ENCODE results near the gene PPDPF.

DNA sequence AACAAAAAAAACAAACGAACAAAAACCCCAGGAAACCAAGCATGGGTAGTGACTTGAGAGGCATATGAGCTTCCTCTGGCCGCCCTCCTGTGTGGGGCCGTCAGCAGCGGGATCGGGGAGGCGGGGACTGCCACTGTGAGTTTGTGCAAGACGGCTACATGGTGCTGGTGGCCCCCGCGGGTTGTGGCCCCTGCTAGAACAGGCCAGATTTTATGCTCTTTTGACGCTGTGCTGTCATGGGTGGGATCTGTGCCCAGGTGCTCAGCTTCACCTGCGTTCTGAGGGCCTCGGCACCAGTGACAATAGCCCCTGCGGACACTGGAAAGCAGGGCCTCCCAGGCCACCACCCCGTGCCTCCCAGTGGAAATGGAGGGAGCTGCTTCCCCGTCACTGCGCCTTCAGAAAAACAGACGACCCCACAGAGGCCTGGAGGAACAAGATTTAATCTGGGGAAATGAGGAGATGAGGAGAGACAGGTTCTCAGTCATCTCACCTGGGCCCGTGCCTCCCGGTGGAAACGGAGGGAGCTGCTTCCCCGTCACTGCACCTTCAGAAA lies 43.4 kb upstream of the PPDPF start:
- TF ChIP-seq POLR2AphosphoS5 (IDR thresholded peaks at IDR 0.05) (no peak), TAF1 (IDR thresholded peaks at IDR 0.05; ENCODE audit: low read depth) (no peak), EZH2 (IDR thresholded peaks at IDR 0.05; ENCODE audit: borderline replicate concordance, insufficient read depth, low read length, poor library complexity, severe bottlenecking) (no peak), RAD21 (conservative IDR thresholded peaks at IDR 0.05) (no peak), MXI1 (conservative IDR thresholded peaks at IDR 0.05; ENCODE audit: poor library complexity, severe bottlenecking) (no peak)
- TF ChIP-seq, protein P1, sequence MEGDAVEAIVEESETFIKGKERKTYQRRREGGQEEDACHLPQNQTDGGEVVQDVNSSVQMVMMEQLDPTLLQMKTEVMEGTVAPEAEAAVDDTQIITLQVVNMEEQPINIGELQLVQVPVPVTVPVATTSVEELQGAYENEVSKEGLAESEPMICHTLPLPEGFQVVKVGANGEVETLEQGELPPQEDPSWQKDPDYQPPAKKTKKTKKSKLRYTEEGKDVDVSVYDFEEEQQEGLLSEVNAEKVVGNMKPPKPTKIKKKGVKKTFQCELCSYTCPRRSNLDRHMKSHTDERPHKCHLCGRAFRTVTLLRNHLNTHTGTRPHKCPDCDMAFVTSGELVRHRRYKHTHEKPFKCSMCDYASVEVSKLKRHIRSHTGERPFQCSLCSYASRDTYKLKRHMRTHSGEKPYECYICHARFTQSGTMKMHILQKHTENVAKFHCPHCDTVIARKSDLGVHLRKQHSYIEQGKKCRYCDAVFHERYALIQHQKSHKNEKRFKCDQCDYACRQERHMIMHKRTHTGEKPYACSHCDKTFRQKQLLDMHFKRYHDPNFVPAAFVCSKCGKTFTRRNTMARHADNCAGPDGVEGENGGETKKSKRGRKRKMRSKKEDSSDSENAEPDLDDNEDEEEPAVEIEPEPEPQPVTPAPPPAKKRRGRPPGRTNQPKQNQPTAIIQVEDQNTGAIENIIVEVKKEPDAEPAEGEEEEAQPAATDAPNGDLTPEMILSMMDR (IDR thresholded peaks at IDR 0.05; ENCODE audit: poor library complexity, severe bottlenecking) = peak; percentile 41
- TF ChIP-seq, protein P2, sequence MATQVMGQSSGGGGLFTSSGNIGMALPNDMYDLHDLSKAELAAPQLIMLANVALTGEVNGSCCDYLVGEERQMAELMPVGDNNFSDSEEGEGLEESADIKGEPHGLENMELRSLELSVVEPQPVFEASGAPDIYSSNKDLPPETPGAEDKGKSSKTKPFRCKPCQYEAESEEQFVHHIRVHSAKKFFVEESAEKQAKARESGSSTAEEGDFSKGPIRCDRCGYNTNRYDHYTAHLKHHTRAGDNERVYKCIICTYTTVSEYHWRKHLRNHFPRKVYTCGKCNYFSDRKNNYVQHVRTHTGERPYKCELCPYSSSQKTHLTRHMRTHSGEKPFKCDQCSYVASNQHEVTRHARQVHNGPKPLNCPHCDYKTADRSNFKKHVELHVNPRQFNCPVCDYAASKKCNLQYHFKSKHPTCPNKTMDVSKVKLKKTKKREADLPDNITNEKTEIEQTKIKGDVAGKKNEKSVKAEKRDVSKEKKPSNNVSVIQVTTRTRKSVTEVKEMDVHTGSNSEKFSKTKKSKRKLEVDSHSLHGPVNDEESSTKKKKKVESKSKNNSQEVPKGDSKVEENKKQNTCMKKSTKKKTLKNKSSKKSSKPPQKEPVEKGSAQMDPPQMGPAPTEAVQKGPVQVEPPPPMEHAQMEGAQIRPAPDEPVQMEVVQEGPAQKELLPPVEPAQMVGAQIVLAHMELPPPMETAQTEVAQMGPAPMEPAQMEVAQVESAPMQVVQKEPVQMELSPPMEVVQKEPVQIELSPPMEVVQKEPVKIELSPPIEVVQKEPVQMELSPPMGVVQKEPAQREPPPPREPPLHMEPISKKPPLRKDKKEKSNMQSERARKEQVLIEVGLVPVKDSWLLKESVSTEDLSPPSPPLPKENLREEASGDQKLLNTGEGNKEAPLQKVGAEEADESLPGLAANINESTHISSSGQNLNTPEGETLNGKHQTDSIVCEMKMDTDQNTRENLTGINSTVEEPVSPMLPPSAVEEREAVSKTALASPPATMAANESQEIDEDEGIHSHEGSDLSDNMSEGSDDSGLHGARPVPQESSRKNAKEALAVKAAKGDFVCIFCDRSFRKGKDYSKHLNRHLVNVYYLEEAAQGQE (IDR thresholded peaks at IDR 0.05; ENCODE audit: borderline replicate concordance) = no peak
